Stimulated activated CD4-positive, alpha-beta T cell treated with anti-CD3 and anti-CD28 coated beads, Interleukin-12 subunit alpha, Interleukin-12 subunit beta, amount 100 ng/mL, for 48 hours (primary cell): ENCODE data around the gene MTERF4.
"Not testable (repeated sequence)": the region's sequence is repeated elsewhere in the genome, so short reads cannot be mapped to it uniquely, and the experiment has no call there.

Experiments
- DNase-seq, 3 donors: peaks; one replicate each; pipeline ENCODE4 v3.0.0-alpha.2; 2020; ENCODE audit warnings: low read depth in 2 of 3, low spot score in 1 of 3

The MTERF4 gene

GRCh38 chr2:241112046-241112445 is 10.0 kb upstream of the MTERF4 start:
- no peak for DNase-seq

- DNase-seq: no peak
Measured at GRCh38 chr2:241111440-241111805, 9.3 kb upstream of the MTERF4 start.

GRCh38 chr2:241110607-241111439 is 8.7 kb upstream of the MTERF4 start:
- no peak for DNase-seq

GRCh38 chr2:241110089-241110606 is 8.1 kb upstream of the MTERF4 start:
- no peak for DNase-seq

- no peak for DNase-seq
Measured at GRCh38 chr2:241109210-241110088, 7.4 kb upstream of the MTERF4 start.

- DNase-seq: no peak
Measured at GRCh38 chr2:241108271-241109209, 6.5 kb upstream of the MTERF4 start.

DNA sequence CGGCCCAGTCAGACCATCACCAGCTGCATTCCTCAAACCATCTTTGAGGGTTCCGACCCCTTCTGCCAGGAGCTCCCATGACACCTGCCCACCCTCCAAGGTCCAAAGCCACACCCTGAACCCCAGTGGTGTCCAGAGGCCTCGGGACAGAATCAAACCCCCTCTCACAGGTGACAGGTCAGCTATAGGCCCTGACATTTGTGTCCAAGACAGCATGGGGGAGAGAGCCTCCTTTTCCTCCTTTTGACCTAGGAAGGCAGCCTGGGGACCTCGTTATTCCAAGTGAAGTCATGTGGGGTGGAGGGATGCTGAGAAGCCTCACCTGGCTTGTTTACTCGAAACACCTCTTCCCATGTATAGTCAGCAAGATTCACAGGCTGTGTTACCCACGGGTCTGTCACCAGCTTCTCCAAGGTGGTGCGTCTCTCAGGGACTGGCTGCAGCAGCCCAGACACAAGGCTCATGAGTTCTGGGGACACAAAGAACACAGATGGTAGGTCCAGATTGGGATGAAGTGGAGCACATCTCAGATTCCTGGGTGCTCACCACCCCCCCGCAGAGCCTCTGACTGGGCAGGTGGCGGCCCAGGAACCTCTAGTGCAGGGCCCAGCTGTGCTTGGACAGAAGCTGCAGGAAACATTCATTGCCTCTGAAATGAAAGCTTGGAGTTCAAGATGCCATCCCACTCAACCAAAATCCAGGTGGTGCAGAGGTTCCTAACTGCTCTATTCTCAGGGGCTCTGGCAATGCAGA is 5.1 kb upstream of the MTERF4 start:
- DNase-seq: no peak

- no peak for DNase-seq
Measured at GRCh38 chr2:241105641-241106040, 3.6 kb upstream of the MTERF4 start.

DNA sequence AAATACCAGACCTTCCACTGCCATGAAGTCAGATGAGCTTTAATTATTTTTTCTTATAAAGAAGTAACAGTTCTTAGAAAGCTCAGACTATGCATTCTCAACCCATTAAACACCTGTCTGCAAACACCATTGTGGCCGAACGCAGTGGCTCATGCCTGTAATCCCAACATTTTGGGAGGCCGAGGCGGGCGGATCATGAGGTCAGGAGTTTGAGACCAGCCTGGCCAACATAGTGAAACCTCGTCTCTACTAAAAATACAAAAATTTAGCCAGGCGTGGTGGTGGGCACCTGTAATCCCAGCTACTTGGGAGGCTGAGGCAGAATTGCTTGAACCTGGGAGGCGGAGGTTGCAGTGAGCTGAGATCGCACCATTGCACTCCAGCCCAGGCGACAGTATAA is 2.5 kb upstream of the MTERF4 start:
- DNase-seq: not testable (repeated sequence)

DNA sequence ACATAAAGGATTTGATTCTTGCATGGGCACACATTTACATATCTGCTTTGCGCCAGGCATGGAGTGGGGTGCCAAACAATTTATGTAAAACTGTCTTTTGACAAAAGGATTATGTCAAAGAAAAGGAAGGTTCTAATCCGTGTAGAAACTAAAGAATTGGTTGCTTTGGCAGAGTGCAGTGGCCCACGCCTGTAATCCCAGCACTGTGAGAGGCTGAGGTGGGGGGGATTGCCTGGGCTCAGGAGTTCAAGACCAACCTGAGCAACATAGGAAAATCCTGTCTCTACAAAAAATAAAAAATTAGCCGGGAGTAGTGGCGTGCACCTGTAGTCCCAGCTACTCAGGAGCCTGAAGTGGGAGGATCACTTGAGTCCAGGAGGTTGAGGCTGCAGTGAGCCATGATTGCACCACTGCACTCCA is 1.1 kb upstream of the MTERF4 start:
- DNase-seq: no peak

- DNase-seq: no peak
Measured at GRCh38 chr2:241099246-241099645, 2.8 kb downstream of the MTERF4 start.

- DNase-seq: no peak
Measured at GRCh38 chr2:241096979-241097378, 5.1 kb downstream of the MTERF4 start.

- DNase-seq: no peak
Measured at GRCh38 chr2:241095594-241096290, 6.3 kb downstream of the MTERF4 start.

- DNase-seq: no peak
Measured at GRCh38 chr2:241094924-241095420, 7.1 kb downstream of the MTERF4 start.

DNA sequence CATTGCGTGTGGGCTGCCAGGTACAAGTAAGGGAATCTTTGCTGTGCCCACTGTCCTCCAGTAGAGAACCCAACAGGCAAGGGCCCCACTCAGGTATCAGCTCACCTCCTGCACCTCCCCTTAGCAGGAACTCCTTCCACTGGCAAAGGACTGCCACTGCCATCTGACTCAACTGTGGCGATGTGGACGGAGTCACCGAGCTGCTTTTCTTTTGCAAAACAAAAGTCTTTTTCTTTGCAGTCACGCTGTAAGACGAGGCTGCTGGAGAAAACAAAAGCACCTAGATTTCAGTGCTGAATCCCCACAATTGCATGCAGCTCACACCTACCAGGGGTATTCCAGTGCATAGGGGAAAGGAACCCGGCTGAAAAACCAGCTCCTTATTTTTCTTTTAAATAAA is 7.9 kb downstream of the MTERF4 start:
- no peak for DNase-seq

DNA sequence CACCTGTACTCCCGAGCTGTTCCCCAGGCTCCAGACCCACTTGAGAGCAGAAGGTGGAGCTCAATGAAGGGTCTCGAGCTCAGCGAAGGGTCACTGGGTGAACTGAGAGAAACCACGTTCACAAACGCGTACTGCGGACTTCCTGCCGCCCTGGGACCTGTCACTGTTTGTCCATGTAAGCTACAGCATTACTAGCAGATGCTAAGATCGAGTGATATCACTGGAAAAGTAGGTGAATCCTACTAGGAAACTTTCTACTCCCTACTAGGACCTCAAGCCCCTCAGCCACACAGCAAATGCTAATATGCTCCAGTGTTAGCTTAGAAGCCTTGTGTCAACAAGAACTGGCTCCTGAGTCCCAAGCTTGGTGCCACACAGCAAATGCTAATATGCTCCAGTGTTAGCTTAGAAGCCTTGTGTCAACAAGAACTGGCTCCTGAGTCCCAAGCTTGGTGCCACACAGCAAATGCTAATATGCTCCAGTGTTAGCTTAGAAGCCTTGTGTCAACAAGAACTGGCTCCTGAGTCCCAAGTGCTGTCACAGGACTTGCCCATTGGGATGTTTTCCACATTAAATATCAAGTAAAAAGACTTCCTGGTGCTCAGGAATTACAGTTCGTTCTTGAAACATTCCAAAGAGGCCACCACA is 8.8 kb downstream of the MTERF4 start:
- DNase-seq: not testable (repeated sequence)

DNA sequence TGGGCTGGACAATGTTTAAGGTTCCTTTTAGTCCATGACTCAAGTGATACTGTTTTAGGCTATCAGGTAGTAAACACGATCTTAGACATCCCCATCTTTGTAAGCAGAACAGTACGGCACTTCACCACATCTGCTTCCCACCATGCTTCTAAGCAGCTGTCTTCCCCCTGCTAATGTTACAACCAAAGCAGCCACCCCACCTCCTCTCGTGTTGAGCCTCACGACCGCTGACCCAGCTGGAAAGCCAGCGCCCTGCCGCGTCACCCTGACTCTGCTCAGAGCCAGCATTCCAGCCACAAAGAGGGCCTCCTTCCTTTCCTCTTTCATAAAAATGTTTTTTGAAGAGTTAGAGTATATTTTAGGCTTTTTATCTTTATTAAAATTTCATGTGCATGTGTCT is 9.4 kb downstream of the MTERF4 start:
- no peak for DNase-seq

- no peak for DNase-seq
Measured at GRCh38 chr2:241091734-241092445, 10.2 kb downstream of the MTERF4 start.
